Neuronal stem cell (in vitro differentiated cells): ENCODE data around the gene HAPSTR1.

Experiments used
- DNase-seq: peaks from one replicate; pipeline ENCODE4 v3.0.0-alpha.2; 2013; ENCODE audit warnings: low spot score
- H2AFZ ChIP-seq: one replicate; pipeline ENCODE4 v1.6.1; 2013; ENCODE audit warnings: mild to moderate bottlenecking, low read length, inconsistent platforms
- H2AK5ac ChIP-seq: 2 replicates; pipeline ENCODE4 v1.6.1; 2013; ENCODE audit warnings: low read depth, mild to moderate bottlenecking, inconsistent platforms, low read length, moderate library complexity, mixed read lengths
- H2BK120ac ChIP-seq: 2 replicates; pipeline ENCODE4 v1.6.1; 2013; ENCODE audit warnings: low read depth, mild to moderate bottlenecking, inconsistent platforms, low read length, moderate library complexity, mixed read lengths
- H2BK12ac ChIP-seq: one replicate; pipeline ENCODE4 v1.6.1; 2013; ENCODE audit warnings: low read length, inconsistent platforms
- H2BK15ac ChIP-seq: 2 replicates; pipeline ENCODE4 v1.6.1; 2013; ENCODE audit warnings: mild to moderate bottlenecking, low read length, inconsistent platforms, mixed read lengths
- H2BK5ac ChIP-seq: one replicate; pipeline ENCODE4 v1.6.1; 2013; ENCODE audit warnings: inconsistent platforms, mild to moderate bottlenecking, low read length, moderate library complexity
- H3K14ac ChIP-seq: one replicate; pipeline ENCODE4 v1.6.1; 2013; ENCODE audit warnings: low read length, inconsistent platforms
- H3K18ac ChIP-seq: 2 replicates; pipeline ENCODE4 v1.6.1; 2013; ENCODE audit warnings: low read length, inconsistent platforms
- H3K23ac ChIP-seq: 2 replicates; pipeline ENCODE4 v1.6.1; 2013; ENCODE audit warnings: low read depth, mild to moderate bottlenecking, mixed read lengths, low read length, inconsistent platforms; ENCODE audit not compliant: poor library complexity
- H3K27ac ChIP-seq: replicated peaks from 3 replicates; pipeline ENCODE4 v1.5.1; 2013; ENCODE audit warnings: low read length, inconsistent platforms
- H3K27me3 ChIP-seq, 3 experiments: 2 replicates each; pipeline ENCODE4 v1.6.1; 2013; ENCODE audit warnings: low read length in 3 of 3, mild to moderate bottlenecking in 2 of 3, inconsistent platforms in 1 of 3, low read depth in 1 of 3, mixed read lengths in 1 of 3, moderate library complexity in 1 of 3; ENCODE audit not compliant: control insufficient read depth in 3 of 3, insufficient read depth in 3 of 3
- H3K36me3 ChIP-seq, 2 donors: replicated peaks in 1 of 2; 2 replicates each; pipeline ENCODE4 v1.6.1; 2013; ENCODE audit warnings: low read length in 2 of 2; ENCODE audit not compliant: control insufficient read depth in 2 of 2, insufficient read depth in 2 of 2
- H3K4ac ChIP-seq: 2 replicates; pipeline ENCODE4 v1.6.1; 2013; ENCODE audit warnings: inconsistent platforms, mild to moderate bottlenecking, low read length, moderate library complexity
- H3K4me1 ChIP-seq, 2 donors: 1 replicate in 1 of 2; 2 replicates in 1 of 2; pipeline ENCODE4 v1.6.1; 2013; ENCODE audit warnings: low read length in 2 of 2, low read depth in 1 of 2; ENCODE audit not compliant: control insufficient read depth in 2 of 2, insufficient read depth in 1 of 2
- H3K4me2 ChIP-seq: one replicate; pipeline ENCODE4 v1.6.1; 2013; ENCODE audit warnings: mild to moderate bottlenecking, low read length, inconsistent platforms; ENCODE audit not compliant: insufficient read depth, poor library complexity, severe bottlenecking
- H3K4me3 ChIP-seq, 2 donors: 2 replicates each; pipeline ENCODE4 v1.5.1; 2013; ENCODE audit warnings: low read length in 2 of 2, mild to moderate bottlenecking in 2 of 2, inconsistent platforms in 1 of 2, moderate library complexity in 1 of 2
- H3K79me1 ChIP-seq: one replicate; pipeline ENCODE4 v1.6.1; 2013; ENCODE audit warnings: low read depth, mild to moderate bottlenecking, inconsistent platforms, low read length, moderate library complexity
- H3K9ac ChIP-seq: one replicate; pipeline ENCODE4 v1.6.1; 2013; ENCODE audit warnings: mild to moderate bottlenecking, low read depth, low read length, inconsistent platforms; ENCODE audit not compliant: poor library complexity
- H3K9me3 ChIP-seq, 2 donors: replicated peaks in 1 of 2; 2 replicates each; pipeline versions ENCODE3 to v1.6.1; 2013; ENCODE audit warnings: low read length in 2 of 2, mild to moderate bottlenecking in 2 of 2, inconsistent platforms in 1 of 2, low read depth in 1 of 2, mixed read lengths in 1 of 2, moderate library complexity in 1 of 2; ENCODE audit not compliant: control insufficient read depth in 2 of 2, insufficient read depth in 1 of 2
- H4K8ac ChIP-seq: one replicate; pipeline ENCODE4 v1.6.1; 2013; ENCODE audit warnings: low read depth, mild to moderate bottlenecking, inconsistent platforms, low read length, moderate library complexity
- H4K91ac ChIP-seq: one replicate; pipeline ENCODE4 v1.6.1; 2013; ENCODE audit warnings: low read length, low read depth, mild to moderate bottlenecking, inconsistent platforms; ENCODE audit not compliant: poor library complexity
- WGBS, 2 donors: extraction: QIAGEN DNeasy Blood & Tissue Kit; methylation state at CpG; one replicate each; pipeline ENCODE4 v1.1.7; 2013; ENCODE audit warnings: missing lambda C conversion rate in 2 of 2, mixed read lengths in 1 of 2; ENCODE audit not compliant: insufficient read length in 2 of 2, insufficient replicate concordance in 1 of 2; ENCODE audit errors: extremely low coverage in 2 of 2; 5-methylcytosine and 5-hydroxymethylcytosine counted together

Gene HAPSTR1

DNA sequence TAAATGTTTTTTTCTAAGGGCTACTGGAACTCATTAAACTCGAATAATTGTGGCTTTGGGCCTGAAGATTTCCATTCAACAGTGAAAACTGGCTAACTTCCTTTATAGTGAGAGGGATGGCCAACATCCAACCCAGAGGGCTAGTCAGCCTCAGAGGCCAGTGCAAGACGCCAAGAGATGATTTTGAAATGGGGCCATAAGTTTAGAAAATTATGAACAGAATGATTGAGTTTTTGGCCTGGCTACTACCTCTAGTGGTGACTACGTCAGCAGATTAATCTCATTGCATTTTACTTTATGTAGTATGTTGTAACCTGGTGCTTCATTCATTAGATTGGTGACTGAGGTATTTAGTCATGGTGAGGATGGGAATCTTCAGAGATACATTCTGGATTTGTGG, 28.4 kb downstream of the HAPSTR1 start:
- Histone ChIP-seq H3K36me3 (peaks cover 11 to 97% of the 10 kb centered on the region in 2 donors), H2AFZ (no peak overlapping the region), H3K4me1 (no peaks in the 10 kb centered on the region), H2AK5ac (no peak overlapping the region), H3K4me3 (no peak overlapping the region), H2BK15ac (no peak overlapping the region), H3K4me2 (no peak overlapping the region), H3K4ac (no peak overlapping the region), H3K18ac (no peak overlapping the region), H2BK120ac (no peak overlapping the region), H3K14ac (no peak overlapping the region), H3K9ac (no peak overlapping the region), H3K79me1 (peaks cover 3% of the 10 kb centered on the region), H3K27ac (no peak overlapping the region), H3K9me3 (no peaks in the 10 kb centered on the region), H3K27me3 (no peaks in the 10 kb centered on the region), H4K91ac (no peak overlapping the region), H2BK5ac (no peak overlapping the region), H4K8ac (no peak overlapping the region), H2BK12ac (no peak overlapping the region), H3K23ac (no peak overlapping the region)
- WGBS, 2 donors: no CpG with 5 or more reads among the region's 3 CpGs
- DNase-seq: no peak

DNA sequence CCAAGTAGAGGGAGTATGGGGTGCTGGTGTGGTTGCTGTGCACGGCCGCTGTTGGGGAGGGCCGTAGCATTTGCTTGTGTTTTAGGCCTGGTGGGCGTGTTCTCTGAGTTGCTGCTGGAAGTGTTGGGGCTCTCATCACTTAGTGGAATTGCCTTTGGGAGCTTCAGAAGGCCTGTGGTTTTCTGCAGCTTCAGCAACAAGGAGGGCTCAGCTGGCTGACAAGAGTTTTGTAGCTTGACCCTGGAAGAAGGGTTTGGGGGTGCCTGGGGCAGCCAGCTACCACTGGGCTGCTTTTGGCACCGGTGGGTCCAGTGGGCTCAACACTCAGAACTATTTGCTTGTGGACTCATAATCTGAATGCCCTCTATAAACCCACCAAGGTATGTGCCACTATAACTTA, 30.9 kb downstream of the HAPSTR1 start:
- Histone ChIP-seq H3K4me1 (peaks cover 3 to 7% of the 10 kb centered on the region in 2 donors), H3K18ac (no peak overlapping the region), H2BK5ac (no peak overlapping the region), H3K9me3 (no peaks in the 10 kb centered on the region), H3K23ac (no peak overlapping the region), H2AFZ (no peak overlapping the region), H4K91ac (no peak overlapping the region), H3K27ac (no peak overlapping the region), H3K14ac (no peak overlapping the region), H3K4me3 (no peak overlapping the region), H3K79me1 (peaks cover 3% of the 10 kb centered on the region), H3K4me2 (no peak overlapping the region), H3K9ac (no peak overlapping the region), H2BK120ac (no peak overlapping the region), H2BK15ac (no peak overlapping the region), H3K27me3 (no peaks in the 10 kb centered on the region), H3K36me3 (peaks cover 6 to 80% of the 10 kb centered on the region in 2 donors), H2AK5ac (no peak overlapping the region), H3K4ac (no peak overlapping the region), H2BK12ac (no peak overlapping the region), H4K8ac (no peak overlapping the region)
- WGBS, 2 donors: no CpG with 5 or more reads among the region's 5 CpGs
- no peak for DNase-seq

DNA sequence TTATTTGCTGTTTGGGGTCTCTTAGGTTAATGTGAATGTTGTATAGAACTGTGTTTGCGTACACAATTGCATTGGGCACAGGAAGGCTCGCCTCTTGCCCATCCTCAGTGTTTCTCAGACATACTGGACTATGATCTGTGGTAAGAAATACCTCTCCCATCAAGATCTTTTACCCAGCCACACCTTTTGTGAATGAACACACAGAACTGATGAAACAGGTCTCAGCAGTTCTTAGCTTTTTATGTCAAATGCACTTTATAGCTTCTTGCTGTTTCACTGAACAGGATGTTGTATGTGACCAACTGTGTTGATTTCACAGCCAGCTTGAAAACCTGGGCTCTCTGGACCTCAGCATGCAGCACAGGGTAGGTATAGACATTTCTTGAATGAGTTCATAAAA, 31.5 kb downstream of the HAPSTR1 start:
- Histone ChIP-seq H2BK12ac (no peak overlapping the region), H4K8ac (no peak overlapping the region)

DNA sequence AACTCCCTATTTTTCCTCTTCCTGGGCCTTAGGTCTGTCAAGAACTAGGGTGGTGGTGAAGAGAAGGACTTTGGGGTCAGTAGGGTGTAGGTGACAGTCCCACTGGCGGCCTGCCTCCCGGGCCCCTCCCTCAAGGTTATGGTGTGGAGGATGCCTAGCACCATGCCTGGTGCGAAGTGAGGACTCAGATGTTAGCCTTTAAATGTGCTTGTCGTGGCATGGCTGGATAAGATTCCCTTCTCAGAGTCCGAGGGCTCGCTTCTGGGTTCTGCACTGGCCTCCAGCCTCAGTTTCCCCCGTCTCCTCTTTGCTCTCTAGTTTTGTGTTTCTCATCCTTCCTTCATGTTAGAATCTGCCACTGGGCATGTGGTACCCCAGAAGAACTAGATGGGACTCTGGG, 32.0 kb downstream of the HAPSTR1 start:
- Histone ChIP-seq H3K27me3 (no peaks in the 10 kb centered on the region), H3K4me1 (peaks cover 3 to 13% of the 10 kb centered on the region in 2 donors), H3K9ac (no peak overlapping the region), H4K8ac (no peak overlapping the region), H3K9me3 (no peaks in the 10 kb centered on the region), H3K14ac (no peak overlapping the region), H3K4me2 (no peak overlapping the region), H2BK120ac (no peak overlapping the region), H2AK5ac (no peak overlapping the region), H3K4me3 (no peak overlapping the region), H2BK12ac (no peak overlapping the region), H3K36me3 (peaks cover 4 to 69% of the 10 kb centered on the region in 2 donors), H2AFZ (no peak overlapping the region), H3K79me1 (peaks cover 3% of the 10 kb centered on the region), H2BK15ac (no peak overlapping the region), H4K91ac (no peak overlapping the region), H2BK5ac (no peak overlapping the region), H3K4ac (no peak overlapping the region), H3K18ac (no peak overlapping the region), H3K27ac (no peak overlapping the region), H3K23ac (no peak overlapping the region)
- no peak for DNase-seq
- no CpG with 5 or more reads among the region's 7 CpGs for WGBS, 2 donors

More for the DNA sequence above, 31.5 kb downstream of the HAPSTR1 start:
- no peak overlapping the region for H3K18ac ChIP-seq
- no peak overlapping the region for H3K4ac ChIP-seq
- H2BK5ac ChIP-seq: no peak overlapping the region
- H3K4me1 ChIP-seq: peaks cover 3 to 12% of the 10 kb centered on the region in 2 donors
- H3K23ac ChIP-seq: no peak overlapping the region
- H2BK120ac ChIP-seq: no peak overlapping the region
- WGBS, 2 donors: no CpG with 5 or more reads among the region's 2 CpGs
- H3K79me1 ChIP-seq: peaks cover 3% of the 10 kb centered on the region
- H2AFZ ChIP-seq: no peak overlapping the region
- no peak overlapping the region for H2BK15ac ChIP-seq
- DNase-seq: no peak
- no peak overlapping the region for H3K14ac ChIP-seq
- H3K27ac ChIP-seq: no peak overlapping the region
- no peak overlapping the region for H3K4me2 ChIP-seq
- H3K4me3 ChIP-seq: no peak overlapping the region
- H2AK5ac ChIP-seq: no peak overlapping the region
- H4K91ac ChIP-seq: no peak overlapping the region
- H3K9me3 ChIP-seq: no peaks in the 10 kb centered on the region
- no peak overlapping the region for H3K9ac ChIP-seq
- H3K27me3 ChIP-seq: no peaks in the 10 kb centered on the region
- peaks cover 4 to 73% of the 10 kb centered on the region in 2 donors for H3K36me3 ChIP-seq
